ENCODE data around the gene SORCS2. TPM values are rescaled to one million over a fixed set of nuclear protein-coding genes. Genes with fewer than 3 reads are reported as not detected.

The SORCS2 gene
- total and polyA plus RNA-seq, 2 of the 8 experiments (the other 6 are each of a cell fraction or from before 2014, with no cell fraction given) = 0.36 to 1.8 TPM

- H2BK15ac ChIP-seq (ENCODE audit: low read length) = no peak overlapping the region
- no peak overlapping the region for H3K9ac ChIP-seq (replicated peaks in 1 of 4; ENCODE audit: extremely low read depth in 1 of 4, low read depth in 3 of 4, low read length in 3 of 4)
- no peaks in the 10 kb centered on the region for H3K79me2 ChIP-seq (ENCODE audit: control insufficient read depth in 1 of 2, insufficient read depth in 2 of 2, low read length in 2 of 2)
- no peaks in the 10 kb centered on the region for H3K79me1 ChIP-seq (ENCODE audit: low read depth, low read length)
- 0 out of 2 replicates have a peak overlapping the region, but pooled peaks have one; percentile 32 for H2AFZ ChIP-seq (ENCODE audit: low read length)
- H4K8ac ChIP-seq (ENCODE audit: extremely low read depth, insufficient read depth, low read length) = no peak overlapping the region; the same call in 1 of the 2 replicates
- no peak overlapping the region for H3K14ac ChIP-seq (ENCODE audit: insufficient read length)
- H4K91ac ChIP-seq (replicated peaks; ENCODE audit: insufficient read length, low read length) = peak overlapping the region; percentile 46
- H4K20me1 ChIP-seq (replicated peaks in 1 of 2; ENCODE audit: control insufficient read depth in 1 of 2, insufficient read depth in 2 of 2, low read length in 2 of 2) = no peaks in the 10 kb centered on the region
- H2AK5ac ChIP-seq (ENCODE audit: low read depth, low read length) = 0 out of 2 replicates have a peak overlapping the region, but pooled peaks have one; percentile 28
- H3K23ac ChIP-seq (ENCODE audit: insufficient read length) = no peak overlapping the region
- DNase-seq (ENCODE audit: low read depth in 1 of 2, low spot score in 2 of 2) (no peak), FAIRE-seq (no peak)
- H3K23me2 ChIP-seq (ENCODE audit: low read depth, low read length) = no peaks in the 10 kb centered on the region
- no peak overlapping the region for H3K4ac ChIP-seq (replicated peaks; ENCODE audit: insufficient read length, low read depth, low read length)
- peak overlapping the region; percentile 32; the same call in 1 of the 2 replicates for H2BK20ac ChIP-seq (ENCODE audit: low read length)
- peaks cover 0 to 5% (median 1%) of the 10 kb centered on the region in 4 experiments; a peak in 4 of 7 replicates for H3K4me1 ChIP-seq (replicated peaks in 1 of 4; ENCODE audit: control insufficient read depth in 3 of 4, insufficient read depth in 4 of 4, low read length in 3 of 4)
- no peak overlapping the region for H3K27ac ChIP-seq (ENCODE audit: low read depth, low read length)
- no peaks in the 10 kb centered on the region for H3K36me3 ChIP-seq (ENCODE audit: control insufficient read depth in 2 of 4, insufficient read depth in 4 of 4, low read length in 3 of 4)
- TF ChIP-seq CBX8 (IDR thresholded peaks at IDR 0.05; ENCODE audit: borderline replicate concordance, low read depth, low read length) (no peak), POLR2AphosphoS5 (IDR thresholded peaks at IDR 0.05; ENCODE audit: low read depth, low read length) (no peak), SIX5 (IDR thresholded peaks at IDR 0.05; ENCODE audit: low read depth, low read length) (no peak)
- no peak overlapping the region for H3K4me3 ChIP-seq (ENCODE audit: extremely low read depth in 1 of 4, insufficient read depth in 2 of 4, low read depth in 3 of 4, low read length in 4 of 4)
- 0 out of 2 replicates have a peak overlapping the region, but pooled peaks have one; percentile 68 for H2BK12ac ChIP-seq (ENCODE audit: low read depth, low read length)
- ChIA-PET CTCF (ENCODE audit: partially characterized antibody) (interaction anchor here (0.6 to 1.9 kb wide), 18 partner anchors 8 to 615 kb away, joined by 3 to 8 read pairs (median 3); no protein-coding TSS in a partner anchor), POLR2A (ENCODE audit: partially characterized antibody) (interaction anchor here (1.0 kb wide), 1 partner anchor 14 kb away, joined by 3 read pairs; no protein-coding TSS in a partner anchor)
- WGBS, 2 experiments (ENCODE audit: extremely low coverage in 1 of 2, insufficient coverage in 1 of 2, insufficient read length in 1 of 2, insufficient replicate concordance in 2 of 2, low coverage in 1 of 2, low lambda C conversion rate in 2 of 2, missing lambda C conversion rate in 1 of 2) = 93% methylated on average over 5 of the region's 7 CpGs; no CpG with 5 or more reads in 1 of the 2 experiments
- peak overlapping the region; percentile 35; the same call in 1 of the 2 replicates for H2BK5ac ChIP-seq (ENCODE audit: low read depth, low read length)
- H3K4me2 ChIP-seq (ENCODE audit: insufficient read depth in 1 of 2, low read depth in 2 of 2, low read length in 2 of 2) = no peak overlapping the region
- no peaks in the 10 kb centered on the region for H3K27me3 ChIP-seq (replicated peaks in 1 of 4; ENCODE audit: control insufficient read depth in 3 of 4, extremely low read depth in 1 of 4, insufficient read depth in 3 of 4, low read length in 3 of 4)
- no peak overlapping the region for H2BK120ac ChIP-seq (replicated peaks; ENCODE audit: low read depth, low read length)
- H3K56ac ChIP-seq (replicated peaks; ENCODE audit: insufficient read length, low read depth, low read length) = no peak overlapping the region
- no peak overlapping the region for H3K18ac ChIP-seq (ENCODE audit: extremely low read depth, low read length)
- no peak overlapping the region for H4K5ac ChIP-seq (ENCODE audit: insufficient read length, low read depth, low read length)
- no peaks in the 10 kb centered on the region for H3K9me3 ChIP-seq (ENCODE audit: insufficient read depth in 2 of 2, low read depth in 1 of 2, low read length in 1 of 2)
These were observed 513.3 kb downstream of the SORCS2 start for GRCh38 chr4:7705593-7705992.
